Measurements from ENCODE around the gene RBFOX2. TPM values are rescaled to one million over a fixed set of nuclear protein-coding genes. Genes with fewer than 3 reads are reported as not detected.

The RBFOX2 gene
- total RNA-seq, 1 experiment from 2014 or later = 81.1 TPM

DNA sequence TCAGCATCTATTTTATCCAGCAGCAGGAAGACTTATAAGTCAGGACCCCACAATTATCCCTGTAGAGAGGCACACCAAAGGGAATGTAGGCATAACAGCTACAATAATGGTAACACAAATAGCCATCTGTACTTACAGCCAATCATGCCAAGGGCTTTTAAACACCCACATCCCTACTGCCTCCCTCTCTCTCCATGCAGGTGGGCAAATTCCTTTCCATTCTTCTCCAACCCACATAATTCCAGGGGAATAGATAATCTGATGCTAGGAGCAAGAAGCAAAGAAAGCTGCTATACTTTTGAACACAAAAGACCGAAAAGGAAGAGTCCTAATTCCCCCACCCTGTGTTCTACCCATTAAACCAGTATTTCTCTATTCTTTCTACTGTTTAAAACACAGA lies 46.7 kb downstream of the RBFOX2 start:
- in situ Hi-C loops (cut with HindIII; ENCODE audit: low pct_unique_long_range_greater_than_20kb, low sequenced_read_pairs) (no loop called here), intact Hi-C loops (cut with micrococcal nuclease; ENCODE audit: unreplicated experiment) (no loop called here)
- ATAC-seq (no peak), DNase-seq (ENCODE audit: low read depth, low spot score) (no peak)
- no peak for TF ChIP-seq TCF7L2 (IDR thresholded peaks at IDR 0.05; ENCODE audit: low read depth, low read length)
- TF ChIP-seq, protein P1, sequence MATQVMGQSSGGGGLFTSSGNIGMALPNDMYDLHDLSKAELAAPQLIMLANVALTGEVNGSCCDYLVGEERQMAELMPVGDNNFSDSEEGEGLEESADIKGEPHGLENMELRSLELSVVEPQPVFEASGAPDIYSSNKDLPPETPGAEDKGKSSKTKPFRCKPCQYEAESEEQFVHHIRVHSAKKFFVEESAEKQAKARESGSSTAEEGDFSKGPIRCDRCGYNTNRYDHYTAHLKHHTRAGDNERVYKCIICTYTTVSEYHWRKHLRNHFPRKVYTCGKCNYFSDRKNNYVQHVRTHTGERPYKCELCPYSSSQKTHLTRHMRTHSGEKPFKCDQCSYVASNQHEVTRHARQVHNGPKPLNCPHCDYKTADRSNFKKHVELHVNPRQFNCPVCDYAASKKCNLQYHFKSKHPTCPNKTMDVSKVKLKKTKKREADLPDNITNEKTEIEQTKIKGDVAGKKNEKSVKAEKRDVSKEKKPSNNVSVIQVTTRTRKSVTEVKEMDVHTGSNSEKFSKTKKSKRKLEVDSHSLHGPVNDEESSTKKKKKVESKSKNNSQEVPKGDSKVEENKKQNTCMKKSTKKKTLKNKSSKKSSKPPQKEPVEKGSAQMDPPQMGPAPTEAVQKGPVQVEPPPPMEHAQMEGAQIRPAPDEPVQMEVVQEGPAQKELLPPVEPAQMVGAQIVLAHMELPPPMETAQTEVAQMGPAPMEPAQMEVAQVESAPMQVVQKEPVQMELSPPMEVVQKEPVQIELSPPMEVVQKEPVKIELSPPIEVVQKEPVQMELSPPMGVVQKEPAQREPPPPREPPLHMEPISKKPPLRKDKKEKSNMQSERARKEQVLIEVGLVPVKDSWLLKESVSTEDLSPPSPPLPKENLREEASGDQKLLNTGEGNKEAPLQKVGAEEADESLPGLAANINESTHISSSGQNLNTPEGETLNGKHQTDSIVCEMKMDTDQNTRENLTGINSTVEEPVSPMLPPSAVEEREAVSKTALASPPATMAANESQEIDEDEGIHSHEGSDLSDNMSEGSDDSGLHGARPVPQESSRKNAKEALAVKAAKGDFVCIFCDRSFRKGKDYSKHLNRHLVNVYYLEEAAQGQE (IDR thresholded peaks at IDR 0.05; ENCODE audit: insufficient read depth in 1 of 2, low read depth in 2 of 2, low read length in 1 of 2) = no peak
- TF ChIP-seq SIN3A (IDR thresholded peaks at IDR 0.05; ENCODE audit: borderline replicate concordance, insufficient read depth, low read depth, low read length) = no peak
- no peak overlapping the region for H3K4me3 ChIP-seq (ENCODE audit: low read depth in 2 of 2, low read length in 2 of 2)
- H3K4me1 ChIP-seq (ENCODE audit: control insufficient read depth, insufficient read depth, low read length) = no peaks in the 10 kb centered on the region; the same call in 1 of the 2 replicates
- ChIA-PET POLR2A (interaction anchor here (0.6 kb wide), 1 partner anchor 34 kb away, joined by 4 read pairs; no protein-coding TSS in a partner anchor), CTCF (no interaction called here)
- no peaks in the 10 kb centered on the region for H3K9me3 ChIP-seq (ENCODE audit: control insufficient read depth, insufficient read depth, low read depth, low read length)
- no TSS peak for BruUV-seq (replicated peaks)
- H3K27me3 ChIP-seq (ENCODE audit: control insufficient read depth, insufficient read depth, low read length) = no peaks in the 10 kb centered on the region
- no peak overlapping the region for H3K27ac ChIP-seq (ENCODE audit: low read length)
- H3K36me3 ChIP-seq (ENCODE audit: control insufficient read depth, insufficient read depth, low read length) = no peaks in the 10 kb centered on the region

DNA sequence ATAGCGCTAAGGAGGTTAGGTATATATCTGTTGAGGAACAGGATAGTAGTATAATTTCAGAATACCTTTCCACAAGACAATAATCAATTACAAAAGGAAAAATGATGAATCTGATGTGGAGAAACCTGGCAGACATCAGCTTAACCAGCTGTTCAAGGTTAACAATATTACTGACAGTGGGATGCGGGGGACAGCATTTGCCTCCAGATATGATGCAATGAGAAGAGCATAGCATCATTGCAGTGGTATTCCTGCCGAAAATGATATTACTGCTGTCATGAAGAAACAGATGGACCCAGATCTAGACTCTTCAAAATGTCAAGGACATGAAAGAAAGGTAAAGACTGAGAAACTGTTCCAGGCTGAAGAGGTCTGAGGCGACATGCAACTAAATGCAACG lies 49.7 kb downstream of the RBFOX2 start:
- Histone ChIP-seq H3K27ac (ENCODE audit: low read length) (no peak overlapping the region), H3K4me3 (ENCODE audit: low read depth in 2 of 2, low read length in 2 of 2) (no peak overlapping the region), H3K4me1 (ENCODE audit: control insufficient read depth, insufficient read depth, low read length) (no peaks in the 10 kb centered on the region), H3K27me3 (ENCODE audit: control insufficient read depth, insufficient read depth, low read length) (no peaks in the 10 kb centered on the region), H3K36me3 (ENCODE audit: control insufficient read depth, insufficient read depth, low read length) (no peaks in the 10 kb centered on the region), H3K9me3 (ENCODE audit: control insufficient read depth, insufficient read depth, low read depth, low read length) (no peaks in the 10 kb centered on the region)
- BruUV-seq (replicated peaks) = no TSS peak
- in situ Hi-C loops (cut with HindIII; ENCODE audit: low pct_unique_long_range_greater_than_20kb, low sequenced_read_pairs) = no loop called here
- ATAC-seq = no peak
- POLR2A ChIA-PET = no interaction called here
- TF ChIP-seq POLR2AphosphoS5 (IDR thresholded peaks at IDR 0.05; ENCODE audit: low read depth, low read length) = no peak
- TF ChIP-seq, protein P2, sequence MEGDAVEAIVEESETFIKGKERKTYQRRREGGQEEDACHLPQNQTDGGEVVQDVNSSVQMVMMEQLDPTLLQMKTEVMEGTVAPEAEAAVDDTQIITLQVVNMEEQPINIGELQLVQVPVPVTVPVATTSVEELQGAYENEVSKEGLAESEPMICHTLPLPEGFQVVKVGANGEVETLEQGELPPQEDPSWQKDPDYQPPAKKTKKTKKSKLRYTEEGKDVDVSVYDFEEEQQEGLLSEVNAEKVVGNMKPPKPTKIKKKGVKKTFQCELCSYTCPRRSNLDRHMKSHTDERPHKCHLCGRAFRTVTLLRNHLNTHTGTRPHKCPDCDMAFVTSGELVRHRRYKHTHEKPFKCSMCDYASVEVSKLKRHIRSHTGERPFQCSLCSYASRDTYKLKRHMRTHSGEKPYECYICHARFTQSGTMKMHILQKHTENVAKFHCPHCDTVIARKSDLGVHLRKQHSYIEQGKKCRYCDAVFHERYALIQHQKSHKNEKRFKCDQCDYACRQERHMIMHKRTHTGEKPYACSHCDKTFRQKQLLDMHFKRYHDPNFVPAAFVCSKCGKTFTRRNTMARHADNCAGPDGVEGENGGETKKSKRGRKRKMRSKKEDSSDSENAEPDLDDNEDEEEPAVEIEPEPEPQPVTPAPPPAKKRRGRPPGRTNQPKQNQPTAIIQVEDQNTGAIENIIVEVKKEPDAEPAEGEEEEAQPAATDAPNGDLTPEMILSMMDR (IDR thresholded peaks at IDR 0.05) = no peak
- TF ChIP-seq SIN3A (IDR thresholded peaks at IDR 0.05; ENCODE audit: borderline replicate concordance, insufficient read depth, low read depth, low read length) = no peak
- TF ChIP-seq TCF7L2 (IDR thresholded peaks at IDR 0.05; ENCODE audit: low read depth, low read length) = no peak
- TF ChIP-seq, protein P1 (IDR thresholded peaks at IDR 0.05; ENCODE audit: insufficient read depth in 1 of 2, low read depth in 2 of 2, low read length in 1 of 2) = no peak
- intact Hi-C loops (cut with micrococcal nuclease; ENCODE audit: unreplicated experiment) = no loop called here
- CTCF ChIA-PET = no interaction called here
- no peak for DNase-seq (ENCODE audit: low read depth, low spot score)

All from Panc1 (cell line).